Endothelial cell of umbilical vein (primary cell): Measurements from ENCODE around the gene EHD3.

Experiments
- GATA2 ChIP-seq: IDR thresholded peaks from 2 replicates; pipeline ENCODE4 v1.7.0; 2011; ENCODE audit warnings: low read depth, mild to moderate bottlenecking, moderate library complexity, mixed read lengths, low read length; ENCODE audit not compliant: insufficient read length, insufficient read depth
- JUN ChIP-seq: IDR thresholded peaks from 2 replicates; pipeline ENCODE4 v1.6.1; 2011; ENCODE audit warnings: borderline replicate concordance, low read depth; ENCODE audit not compliant: insufficient read length, insufficient read depth
- MYC ChIP-seq: IDR thresholded peaks from one replicate; pipeline ENCODE4 v1.6.1; 2011; ENCODE audit warnings: mild to moderate bottlenecking, low read depth, low read length
- POLR2A ChIP-seq: IDR thresholded peaks from 2 replicates; pipeline ENCODE4 v1.6.1; 2012; ENCODE audit warnings: low read depth, mild to moderate bottlenecking, control low read depth, low read length
- POLR2AphosphoS5 ChIP-seq: IDR thresholded peaks from 2 replicates; pipeline ENCODE4 v1.6.1; 2012; ENCODE audit warnings: low read depth, mild to moderate bottlenecking, control low read depth, low read length, moderate library complexity; ENCODE audit not compliant: insufficient read depth
- TF ChIP-seq, protein P1 (sequence below), 2 donors: IDR thresholded peaks; 1 replicate in 1 of 2; 2 replicates in 1 of 2; pipeline ENCODE4 v1.5.1; 2011; ENCODE audit warnings: low read length in 2 of 2, mild to moderate bottlenecking in 2 of 2, moderate library complexity in 2 of 2, control low read depth in 1 of 2, inconsistent platforms in 1 of 2, low read depth in 1 of 2; ENCODE audit not compliant: insufficient read depth in 1 of 2; ENCODE audit errors: extremely low read depth in 1 of 2
- TF ChIP-seq, protein P2 (sequence below): IDR thresholded peaks from 2 replicates; pipeline ENCODE4 v1.6.1; 2011; ENCODE audit not compliant: insufficient read depth, insufficient read length

DNA sequence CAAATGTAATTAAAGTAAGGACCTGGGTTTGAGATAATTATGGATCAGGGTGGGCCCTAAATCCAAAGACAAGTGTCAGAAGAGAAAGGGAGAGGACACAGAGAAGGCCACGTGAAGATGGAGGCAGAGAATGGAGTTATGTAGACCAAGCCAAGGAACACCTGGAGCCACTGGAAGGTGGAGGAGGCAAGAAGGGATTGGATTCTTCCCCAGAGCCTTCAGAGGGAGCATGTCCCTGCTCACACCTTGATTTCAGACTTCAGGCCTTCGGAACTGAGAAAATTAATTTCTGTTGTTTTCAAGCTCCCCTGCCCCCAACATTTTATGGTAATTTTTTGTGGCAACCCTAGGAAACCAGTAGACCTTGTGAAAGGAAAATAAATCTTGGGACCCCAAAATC, 36.3 kb upstream of the EHD3 start:
- TF ChIP-seq, protein P1, sequence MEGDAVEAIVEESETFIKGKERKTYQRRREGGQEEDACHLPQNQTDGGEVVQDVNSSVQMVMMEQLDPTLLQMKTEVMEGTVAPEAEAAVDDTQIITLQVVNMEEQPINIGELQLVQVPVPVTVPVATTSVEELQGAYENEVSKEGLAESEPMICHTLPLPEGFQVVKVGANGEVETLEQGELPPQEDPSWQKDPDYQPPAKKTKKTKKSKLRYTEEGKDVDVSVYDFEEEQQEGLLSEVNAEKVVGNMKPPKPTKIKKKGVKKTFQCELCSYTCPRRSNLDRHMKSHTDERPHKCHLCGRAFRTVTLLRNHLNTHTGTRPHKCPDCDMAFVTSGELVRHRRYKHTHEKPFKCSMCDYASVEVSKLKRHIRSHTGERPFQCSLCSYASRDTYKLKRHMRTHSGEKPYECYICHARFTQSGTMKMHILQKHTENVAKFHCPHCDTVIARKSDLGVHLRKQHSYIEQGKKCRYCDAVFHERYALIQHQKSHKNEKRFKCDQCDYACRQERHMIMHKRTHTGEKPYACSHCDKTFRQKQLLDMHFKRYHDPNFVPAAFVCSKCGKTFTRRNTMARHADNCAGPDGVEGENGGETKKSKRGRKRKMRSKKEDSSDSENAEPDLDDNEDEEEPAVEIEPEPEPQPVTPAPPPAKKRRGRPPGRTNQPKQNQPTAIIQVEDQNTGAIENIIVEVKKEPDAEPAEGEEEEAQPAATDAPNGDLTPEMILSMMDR (IDR thresholded peaks at IDR 0.05; ENCODE audit: extremely low read depth in 1 of 2, insufficient read depth in 1 of 2, low read depth in 1 of 2, low read length in 2 of 2) = no peak
- TF ChIP-seq, protein P2, sequence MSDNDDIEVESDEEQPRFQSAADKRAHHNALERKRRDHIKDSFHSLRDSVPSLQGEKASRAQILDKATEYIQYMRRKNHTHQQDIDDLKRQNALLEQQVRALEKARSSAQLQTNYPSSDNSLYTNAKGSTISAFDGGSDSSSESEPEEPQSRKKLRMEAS = no peak
- TF ChIP-seq POLR2A = no peak
- TF ChIP-seq POLR2AphosphoS5 = no peak
- no peak for TF ChIP-seq MYC
- no peak for TF ChIP-seq GATA2
- TF ChIP-seq JUN = no peak
